GM11168 (cell line): ENCODE measurements around the gene NCEH1.
"Not testable (repeated sequence)": the region's sequence is repeated elsewhere in the genome, so short reads cannot be mapped to it uniquely, and the experiment has no call there.

Experiments
- in situ Hi-C: fragments of 300-500 bp; cut with MboI; formaldehyde crosslinking; loops from one replicate; pipeline ENCODE4 v1.12.0; 2022; ENCODE audit warnings: low sequenced_read_pairs; ENCODE audit not compliant: unreplicated experiment

Gene NCEH1

DNA sequence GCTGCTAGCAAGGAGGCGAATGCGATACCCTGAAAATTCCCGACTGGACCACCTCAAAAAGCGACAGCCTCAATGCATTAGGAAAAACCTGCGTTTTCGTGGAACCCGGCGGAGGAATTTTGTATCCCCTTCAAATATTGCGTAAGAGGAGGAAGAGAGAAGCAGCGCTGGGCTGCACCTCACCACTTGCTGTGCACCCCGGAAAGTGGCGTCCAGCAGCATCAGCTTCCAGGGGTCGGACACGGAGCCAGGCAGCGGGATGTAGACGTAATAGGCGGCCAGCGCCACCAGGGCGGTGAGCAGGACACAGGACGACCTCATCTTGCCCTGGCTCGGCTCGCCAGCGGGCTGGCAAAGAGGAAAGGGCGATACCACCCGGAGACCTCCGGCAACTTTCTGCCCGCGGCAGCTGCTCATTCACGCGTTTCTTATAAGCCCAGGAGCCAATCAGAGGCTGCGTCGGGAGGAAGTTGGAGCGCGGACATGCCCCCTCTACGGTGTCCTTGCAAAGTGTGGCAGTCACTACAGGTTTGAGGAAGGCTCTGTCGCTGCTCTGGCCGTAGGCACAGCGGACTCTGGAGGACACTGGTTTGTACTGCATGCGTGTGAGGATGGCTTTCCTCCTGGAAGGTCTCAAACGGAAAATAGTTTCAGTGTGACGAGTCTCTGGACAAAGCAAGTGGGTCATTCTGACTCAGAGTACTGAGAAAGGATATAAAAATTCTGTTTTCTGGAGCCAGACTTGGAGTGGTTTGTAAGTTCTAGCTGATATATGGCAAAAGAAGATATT, at the start of gene NCEH1:
NCEH1 (minus strand) TSS at position 404 of the 790 bp plus-strand sequence; CDS start at position 321, 83 bp downstream.
- in situ Hi-C loops = no loop called here

- in situ Hi-C loops = not testable (repeated sequence)
These were observed 49.5 kb upstream of the NCEH1 start for GRCh38 chr3:172760416-172760815.

- in situ Hi-C loops = no loop called here
These were observed 42.3 kb upstream of the NCEH1 start for GRCh38 chr3:172753125-172753524.

DNA sequence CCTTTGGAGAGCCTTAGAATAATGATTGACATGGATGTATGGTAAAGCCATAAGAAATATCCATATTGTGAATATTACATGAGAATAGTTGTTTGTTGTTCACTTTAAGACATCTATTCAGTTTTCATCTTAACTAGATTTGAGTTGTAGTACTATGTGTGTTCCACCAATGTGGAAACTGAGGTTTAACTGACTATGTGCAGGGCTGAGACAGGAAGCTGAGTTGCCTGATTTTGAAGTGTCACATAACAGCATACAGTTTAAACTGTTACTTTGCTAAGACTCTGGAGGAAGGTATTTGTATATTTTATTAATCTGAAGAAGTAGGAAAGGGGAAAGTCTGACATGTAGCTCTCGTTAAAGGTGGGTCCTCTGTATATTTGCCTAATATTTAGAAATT, 41.8 kb upstream of the NCEH1 start:
- in situ Hi-C loops = no loop called here

DNA sequence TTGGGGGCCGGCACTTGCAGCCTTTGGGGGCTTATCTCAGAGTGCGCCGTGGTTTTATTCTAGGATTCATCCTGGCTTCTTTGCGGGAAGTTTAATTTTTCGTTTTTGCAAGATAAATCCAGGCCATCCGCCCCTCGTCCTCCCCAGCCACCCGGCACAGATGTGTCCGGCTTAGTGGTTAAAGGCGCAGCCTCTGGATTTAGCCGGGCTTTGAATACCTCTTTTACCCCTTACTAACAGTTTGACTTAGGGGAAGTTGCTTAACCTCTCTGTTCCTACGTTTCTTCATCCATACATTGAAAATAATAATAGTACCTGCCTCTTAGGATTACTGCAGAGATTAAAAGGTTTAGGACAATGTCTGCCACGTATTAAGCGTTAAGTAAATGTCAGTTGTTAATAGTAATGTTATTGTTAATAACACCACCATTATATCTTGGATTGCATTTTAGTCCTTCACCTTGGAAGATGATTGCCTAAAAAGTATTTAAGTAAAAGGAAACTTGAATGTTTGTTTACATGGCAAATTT, 40.4 kb upstream of the NCEH1 start:
- in situ Hi-C loops = no loop called here

GRCh38 chr3:172750368-172751174, 39.7 kb upstream of the NCEH1 start, which contains the start of gene ECT2:
TSS of gene ECT2 (plus strand) at chr3:172750726. CDS start at chr3:172754531, 3,805 bp downstream.
- in situ Hi-C loops = no loop called here

DNA sequence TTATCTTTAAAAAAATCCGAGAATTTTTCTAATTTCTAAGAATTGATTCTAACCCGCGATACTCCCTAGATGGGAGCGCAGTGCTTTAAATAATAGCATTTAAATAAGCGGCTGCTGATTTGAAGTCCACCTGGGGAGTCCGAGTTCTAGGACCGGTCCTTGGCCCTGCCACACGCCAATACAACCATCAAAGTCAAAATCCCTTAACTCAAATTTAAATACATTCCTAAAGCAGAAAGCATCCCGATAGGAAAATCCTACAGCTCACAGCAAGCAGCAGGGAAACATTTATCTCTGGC, 39.2 kb upstream of the NCEH1 start:
- in situ Hi-C loops = no loop called here

- in situ Hi-C loops = no loop called here
These were observed 38.5 kb upstream of the NCEH1 start for GRCh38 chr3:172749230-172749965.

GRCh38 chr3:172746475-172746874, 35.6 kb upstream of the NCEH1 start:
- in situ Hi-C loops = no loop called here

DNA sequence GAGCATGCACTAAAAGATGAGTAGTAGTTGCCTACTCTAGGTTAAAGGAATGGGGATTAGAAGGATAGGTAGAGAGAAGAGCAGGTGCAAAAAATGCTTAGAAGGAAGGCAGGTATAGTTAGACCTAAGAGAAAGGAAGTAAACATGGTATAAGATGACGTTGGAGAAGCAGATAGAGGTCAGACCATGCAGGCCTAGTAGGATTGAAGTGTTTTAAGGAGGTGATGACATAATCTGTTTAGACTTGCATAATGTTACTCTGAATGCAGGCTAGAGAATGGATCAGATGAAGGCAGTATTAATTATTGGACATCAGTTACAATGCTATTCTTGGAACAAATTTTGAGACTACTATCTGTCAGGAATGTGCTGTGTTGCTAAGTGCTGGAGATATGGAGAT, 28.6 kb upstream of the NCEH1 start:
- in situ Hi-C loops = no loop called here

- in situ Hi-C loops = no loop called here
These were observed 24.1 kb upstream of the NCEH1 start for GRCh38 chr3:172735014-172735413.

DNA sequence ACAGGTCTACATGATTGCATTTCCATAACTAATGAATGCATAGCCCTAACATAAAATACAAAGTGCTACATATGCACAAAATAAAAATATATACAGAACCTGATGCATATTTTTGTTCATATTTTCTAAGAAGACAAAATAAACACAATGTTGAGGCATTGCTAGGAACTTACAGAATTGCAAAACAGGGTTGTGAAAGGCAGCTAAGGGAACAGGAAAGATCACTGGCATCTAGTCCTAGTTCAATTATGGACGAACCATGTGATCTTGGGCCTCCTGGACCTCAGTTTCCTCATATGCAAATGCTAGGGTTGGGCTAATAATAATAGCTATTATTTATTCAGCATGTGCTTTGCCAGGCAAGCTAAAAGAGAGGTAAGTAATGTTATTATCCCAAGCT, 15.5 kb upstream of the NCEH1 start:
- in situ Hi-C loops = no loop called here

DNA sequence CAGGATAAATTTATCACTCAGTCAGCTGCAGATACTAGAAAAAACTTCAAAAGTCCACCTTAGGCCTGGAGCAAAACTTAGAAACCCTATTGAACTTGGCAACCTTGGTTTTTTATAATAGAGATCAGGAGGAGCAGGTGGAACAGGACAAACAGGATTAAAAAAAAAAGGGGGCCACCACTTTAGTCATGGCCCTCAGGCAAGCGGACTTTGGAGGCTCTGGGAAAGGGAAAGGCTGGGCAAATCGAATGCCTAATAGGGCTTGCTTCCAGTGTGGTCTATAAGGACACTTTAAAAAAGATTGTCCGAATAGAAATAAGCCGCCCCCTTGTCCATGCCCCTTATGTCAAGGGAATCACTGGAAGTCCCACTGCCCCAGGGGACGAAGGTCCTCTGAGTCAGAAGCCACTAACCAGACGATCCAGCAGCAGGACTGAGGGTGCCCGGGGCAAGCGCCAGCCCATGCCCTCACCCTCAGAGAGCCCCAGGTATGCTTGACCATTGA, 11.7 kb upstream of the NCEH1 start:
- in situ Hi-C loops = not testable (repeated sequence)

DNA sequence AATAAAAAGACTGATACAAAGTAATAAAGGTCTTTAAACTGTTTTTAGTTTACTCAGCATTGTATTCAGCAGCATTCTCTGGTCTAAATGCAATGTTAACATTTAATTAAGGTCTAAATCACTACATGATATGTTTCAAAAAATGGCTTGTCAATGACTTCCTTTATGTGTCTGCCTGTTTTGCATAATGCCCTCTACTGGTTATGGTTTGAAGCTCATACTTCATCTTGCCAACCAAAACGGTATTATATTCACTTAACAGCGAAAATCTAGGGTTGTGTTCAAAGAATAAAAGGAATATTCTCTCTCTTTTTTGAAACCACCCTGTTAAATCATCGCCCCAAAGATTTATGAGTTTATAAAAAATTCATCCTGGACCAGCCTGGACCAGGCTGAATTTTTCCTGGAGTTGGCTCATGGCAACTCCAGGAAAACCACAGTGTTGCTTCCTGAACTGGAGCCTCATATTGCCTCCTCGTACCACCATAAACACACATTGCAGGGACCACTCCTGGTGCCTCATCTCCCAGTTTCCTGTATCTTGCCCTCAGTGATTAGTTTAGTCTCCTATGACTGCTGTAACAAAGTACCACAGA, 6.7 kb upstream of the NCEH1 start:
- in situ Hi-C loops = no loop called here

DNA sequence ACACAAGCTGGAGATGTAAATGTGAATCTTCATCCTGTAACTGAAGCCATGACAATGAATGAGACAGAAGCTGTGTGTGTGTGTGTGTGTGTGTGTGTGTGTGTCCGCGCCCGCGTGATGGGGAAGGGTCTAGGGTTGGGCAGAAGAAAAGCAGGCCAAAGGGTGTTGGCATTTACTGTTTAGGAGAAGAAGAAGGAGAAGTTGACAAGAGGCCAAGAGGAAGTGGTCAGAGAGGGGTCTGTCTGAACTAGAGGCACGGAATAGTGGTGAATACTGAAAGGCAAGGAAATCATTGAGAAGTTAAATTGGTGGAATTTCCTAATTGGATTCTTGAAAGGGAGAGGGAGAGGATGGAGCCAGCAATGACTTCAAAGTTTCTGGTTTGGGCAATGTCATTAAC, 5.6 kb upstream of the NCEH1 start:
- in situ Hi-C loops = no loop called here

DNA sequence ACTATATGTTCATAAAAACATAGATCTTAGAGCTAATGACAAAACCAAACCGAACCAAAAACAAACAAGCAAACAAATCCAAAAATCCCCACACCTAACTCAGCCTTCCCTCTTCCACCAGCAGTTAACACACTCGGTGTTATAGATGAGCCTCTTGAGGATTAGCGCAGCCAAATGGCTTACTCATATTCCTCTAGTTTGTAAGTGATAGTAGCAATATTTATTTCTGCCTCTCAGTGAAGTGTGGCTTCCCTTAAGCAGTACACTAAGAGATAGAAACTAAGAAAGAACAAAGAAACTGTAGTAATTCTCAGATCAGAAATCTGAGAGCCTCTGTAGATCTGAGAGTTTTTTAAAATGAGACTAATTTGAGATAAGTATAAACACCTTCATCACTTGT, 2.4 kb upstream of the NCEH1 start:
- in situ Hi-C loops = no loop called here

DNA sequence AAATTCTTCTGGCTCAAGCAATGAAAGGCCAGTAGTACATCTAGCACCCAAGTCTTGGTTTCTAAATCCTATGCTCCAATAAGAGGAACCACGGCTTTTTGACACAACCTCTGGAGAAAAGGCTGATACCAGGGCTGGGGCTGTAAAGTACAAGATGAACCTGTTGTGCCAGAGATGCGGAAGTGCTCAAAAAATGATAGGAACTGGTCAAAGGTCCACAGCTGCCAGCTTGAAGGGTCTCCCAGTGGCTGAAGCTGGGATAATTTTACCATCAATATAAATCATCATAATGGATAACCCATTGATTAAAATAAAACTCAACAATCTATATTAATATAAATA, 558 bp upstream of the NCEH1 start:
- in situ Hi-C loops = no loop called here

- in situ Hi-C loops = no loop called here
These were observed 848 bp downstream of the NCEH1 start for GRCh38 chr3:172709774-172710663.
